Subcutaneous abdominal adipose tissue (tissue), 5 donors: ENCODE data around the gene SMCR8.
"Not testable (repeated sequence)": the region's sequence is repeated elsewhere in the genome, so short reads cannot be mapped to it uniquely, and the experiment has no call there.

ENCODE experiments used
- H3K27ac ChIP-seq: one replicate; pipeline ENCODE4 v1.7.0; 2013; ENCODE audit warnings: low read depth, mild to moderate bottlenecking, inconsistent platforms, low read length, moderate library complexity
- H3K27me3 ChIP-seq, 5 donors: one replicate each; pipeline ENCODE4 v1.7.0; 2013; ENCODE audit warnings: low read length in 5 of 5, inconsistent platforms in 1 of 5; ENCODE audit not compliant: control insufficient read depth in 5 of 5, insufficient read depth in 4 of 5
- H3K36me3 ChIP-seq, 5 donors: one replicate each; pipeline ENCODE4 v1.7.0; 2013; ENCODE audit warnings: low read length in 5 of 5; ENCODE audit not compliant: control insufficient read depth in 5 of 5, insufficient read depth in 5 of 5
- H3K4me1 ChIP-seq, 5 donors: one replicate each; pipeline ENCODE4 v1.7.0; 2013; ENCODE audit warnings: low read length in 5 of 5, mild to moderate bottlenecking in 3 of 5, moderate library complexity in 1 of 5; ENCODE audit not compliant: control insufficient read depth in 5 of 5, insufficient read depth in 5 of 5
- H3K4me3 ChIP-seq, 5 donors: one replicate each; pipeline ENCODE4 v1.7.0; 2013; ENCODE audit warnings: low read length in 5 of 5, low read depth in 1 of 5
- H3K9ac ChIP-seq, 5 donors: one replicate each; pipeline ENCODE4 v1.7.0; 2013; ENCODE audit warnings: low read length in 5 of 5, mild to moderate bottlenecking in 4 of 5, moderate library complexity in 3 of 5
- H3K9me3 ChIP-seq, 5 donors: one replicate each; pipeline ENCODE4 v1.7.0; 2013; ENCODE audit warnings: low read length in 5 of 5; ENCODE audit not compliant: control insufficient read depth in 5 of 5
- donor health status: healthy.
- donor health status: healthy.
- donor health status: healthy.
- donor health status: healthy.
- donor health status: healthy.

Gene SMCR8

DNA sequence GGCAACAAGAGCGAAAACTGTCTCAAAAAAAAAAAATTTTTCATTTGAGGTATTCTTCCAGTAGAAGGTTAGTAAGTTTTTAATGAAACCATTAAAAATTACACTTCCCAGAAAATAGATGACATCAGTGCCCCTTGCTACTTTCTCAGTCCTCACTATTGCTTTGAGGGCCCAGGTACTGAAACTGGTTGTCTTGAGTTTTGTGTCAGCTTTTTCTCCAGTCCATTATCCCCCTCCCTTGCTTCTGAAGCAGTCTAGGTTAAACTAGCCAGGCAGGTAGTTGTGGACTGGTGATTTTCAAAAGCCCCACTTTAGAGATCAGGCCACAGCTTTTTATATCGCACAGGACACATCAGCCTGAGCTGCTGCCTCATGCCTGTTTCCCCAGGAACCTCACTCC lies 10.9 kb downstream of the SMCR8 start:
- Histone ChIP-seq H3K4me3 (no peak overlapping the region), H3K36me3 (peaks cover 0 to 91% (median 79%) of the 10 kb centered on the region in 5 donors), H3K9me3 (no peaks in the 10 kb centered on the region), H3K27ac (no peak overlapping the region), H3K9ac (no peak overlapping the region), H3K4me1 (peaks cover 0 to 5% (median 2%) of the 10 kb centered on the region in 5 donors), H3K27me3 (no peaks in the 10 kb centered on the region)

DNA sequence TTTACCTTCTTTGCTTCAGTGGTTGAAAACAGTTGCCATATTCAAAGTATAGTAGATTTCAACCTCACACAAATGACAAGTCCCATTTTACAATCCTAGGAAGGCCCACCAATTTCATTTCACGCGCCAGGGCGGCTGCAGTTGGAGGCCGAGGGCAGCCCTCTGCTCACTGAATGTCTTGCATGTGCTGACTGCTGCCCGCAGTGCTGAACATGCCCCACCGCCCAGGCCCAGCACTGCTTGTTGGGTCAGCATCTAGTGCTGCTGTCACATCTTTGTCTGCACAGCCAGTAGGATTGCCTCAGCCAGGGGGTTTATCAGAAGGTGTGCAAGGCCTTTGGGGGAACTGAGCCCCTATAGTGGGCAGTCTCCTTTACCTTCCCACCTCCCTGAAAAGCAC lies 11.5 kb downstream of the SMCR8 start:
- no peak overlapping the region for H3K27ac ChIP-seq
- H3K36me3 ChIP-seq = peaks cover 0 to 91% (median 82%) of the 10 kb centered on the region in 5 donors
- H3K4me3 ChIP-seq = no peak overlapping the region
- H3K9ac ChIP-seq = no peak overlapping the region
- H3K4me1 ChIP-seq = peaks cover 0 to 3% (median 0%) of the 10 kb centered on the region in 5 donors
- no peaks in the 10 kb centered on the region for H3K9me3 ChIP-seq
- no peaks in the 10 kb centered on the region for H3K27me3 ChIP-seq

DNA sequence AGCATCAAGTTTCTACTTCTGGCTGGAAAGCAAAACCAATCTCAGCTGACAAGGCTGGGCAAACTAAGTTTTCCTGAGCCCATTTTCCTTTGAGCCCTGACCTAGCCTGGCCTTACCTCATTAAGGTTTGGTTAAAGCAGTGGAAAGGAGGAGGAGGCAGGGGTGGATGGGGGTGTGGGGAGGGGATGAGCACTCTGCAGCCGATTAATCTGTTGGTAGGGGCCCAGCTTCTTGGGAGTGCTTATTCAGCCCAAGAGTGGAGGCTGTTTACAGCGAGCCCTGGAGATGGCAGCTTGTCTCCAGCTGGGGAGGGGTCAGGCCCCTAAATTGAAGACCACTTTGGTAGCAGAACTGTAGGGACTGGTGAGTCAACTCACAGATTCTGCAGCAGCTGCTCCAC lies 12.0 kb downstream of the SMCR8 start:
- no peaks in the 10 kb centered on the region for H3K27me3 ChIP-seq
- no peaks in the 10 kb centered on the region for H3K9me3 ChIP-seq
- H3K27ac ChIP-seq = no peak overlapping the region
- H3K36me3 ChIP-seq = peaks cover 0 to 95% (median 88%) of the 10 kb centered on the region in 5 donors
- peaks cover 0 to 3% (median 0%) of the 10 kb centered on the region in 5 donors for H3K4me1 ChIP-seq
- H3K9ac ChIP-seq = no peak overlapping the region
- no peak overlapping the region for H3K4me3 ChIP-seq

DNA sequence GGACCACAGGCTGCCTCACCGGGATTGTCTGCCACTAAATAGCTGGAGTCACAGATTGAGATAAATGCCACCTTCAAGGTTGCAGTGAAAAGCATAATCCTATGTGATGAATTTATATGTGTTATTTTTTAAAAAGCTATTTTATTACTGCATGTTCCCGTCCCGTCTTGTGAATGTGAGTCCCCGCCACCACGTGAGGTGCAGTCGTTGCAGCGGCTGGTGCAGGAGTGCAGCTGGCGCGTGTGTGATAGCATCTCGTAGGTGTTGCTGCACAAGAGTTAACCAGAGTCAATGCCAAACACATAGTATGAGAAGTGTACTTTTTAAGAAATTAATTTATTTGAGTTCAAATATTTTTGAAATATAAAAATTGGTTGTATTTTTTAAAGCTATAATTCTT lies 12.5 kb downstream of the SMCR8 start:
- H3K4me3 ChIP-seq = no peak overlapping the region
- no peaks in the 10 kb centered on the region for H3K9me3 ChIP-seq
- no peaks in the 10 kb centered on the region for H3K27me3 ChIP-seq
- H3K27ac ChIP-seq = no peak overlapping the region
- H3K4me1 ChIP-seq = peaks cover 0 to 3% (median 0%) of the 10 kb centered on the region in 5 donors
- H3K9ac ChIP-seq = no peak overlapping the region
- peaks cover 0 to 95% (median 89%) of the 10 kb centered on the region in 5 donors for H3K36me3 ChIP-seq

DNA sequence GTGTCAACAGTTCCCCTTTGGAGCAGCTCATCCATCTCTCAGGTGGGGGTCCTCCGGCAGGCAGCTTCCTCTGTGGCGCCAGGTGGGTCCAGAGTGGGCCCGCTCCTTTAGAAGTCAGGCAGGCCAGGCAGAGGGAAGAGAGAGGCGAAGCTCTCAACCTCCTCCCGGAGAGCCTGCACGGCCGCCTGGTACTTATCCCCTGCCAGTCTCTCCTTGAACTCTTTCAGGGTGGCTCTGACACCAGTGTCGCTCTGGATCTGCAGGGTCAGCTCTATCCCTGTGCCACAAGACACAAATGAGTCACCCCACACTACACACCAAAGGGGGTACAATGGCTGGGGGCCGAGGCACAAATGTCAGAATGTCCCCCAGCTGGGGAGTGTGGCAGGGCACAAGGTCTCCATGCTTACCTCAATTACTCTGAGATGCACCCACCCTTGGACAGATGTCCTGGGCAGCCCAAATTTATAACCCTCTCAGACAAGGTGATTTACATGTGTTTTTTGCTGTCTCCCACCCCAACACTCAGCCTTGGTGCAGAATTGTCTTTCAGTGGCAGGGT lies 13.6 kb downstream of the SMCR8 start:
- H3K27ac ChIP-seq = no peak overlapping the region
- H3K4me1 ChIP-seq = peaks cover 0 to 3% (median 0%) of the 10 kb centered on the region in 5 donors
- H3K4me3 ChIP-seq = no peak overlapping the region
- no peak overlapping the region for H3K9ac ChIP-seq
- H3K27me3 ChIP-seq = no peaks in the 10 kb centered on the region
- peaks cover 0 to 89% (median 84%) of the 10 kb centered on the region in 5 donors for H3K36me3 ChIP-seq
- H3K9me3 ChIP-seq = no peaks in the 10 kb centered on the region

- no peak overlapping the region for H3K9ac ChIP-seq
- H3K9me3 ChIP-seq = no peaks in the 10 kb centered on the region
- no peaks in the 10 kb centered on the region for H3K27me3 ChIP-seq
- no peak overlapping the region for H3K27ac ChIP-seq
- H3K4me1 ChIP-seq = no peaks in the 10 kb centered on the region
- no peak overlapping the region for H3K4me3 ChIP-seq
- peaks cover 0 to 92% (median 81%) of the 10 kb centered on the region in 5 donors for H3K36me3 ChIP-seq
These were observed 16.8 kb downstream of the SMCR8 start for GRCh38 chr17:18331879-18332278.

DNA sequence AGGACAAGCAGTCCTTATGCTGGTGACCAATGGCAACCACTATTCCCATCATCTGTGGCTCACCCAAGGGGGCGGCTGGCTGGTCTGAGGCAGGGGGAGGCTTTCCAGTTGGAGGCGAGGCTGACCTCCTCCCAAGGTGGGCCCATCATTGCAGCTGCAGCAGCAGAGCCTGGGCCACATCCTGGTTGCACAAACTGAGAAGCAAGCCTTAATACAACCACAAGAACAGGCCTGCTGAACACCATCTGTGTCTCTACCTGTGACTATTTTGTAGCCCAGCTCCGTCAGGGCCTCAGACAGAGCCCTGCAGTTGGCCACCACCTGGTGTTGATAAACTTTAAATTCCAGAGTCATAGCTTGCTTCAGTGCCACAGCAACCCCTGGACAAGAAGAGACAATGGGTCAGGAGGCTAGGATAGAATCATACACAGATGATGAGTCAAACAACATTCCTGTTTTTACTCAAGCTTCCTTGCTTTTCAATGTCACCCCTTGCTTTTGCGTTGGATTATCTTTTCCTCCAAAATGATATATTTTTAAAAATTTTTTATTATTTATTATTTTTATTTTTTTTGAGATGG lies 17.9 kb downstream of the SMCR8 start:
- Histone ChIP-seq H3K27ac (no peak overlapping the region), H3K4me3 (no peak overlapping the region), H3K27me3 (no peaks in the 10 kb centered on the region), H3K36me3 (peaks cover 0 to 87% (median 78%) of the 10 kb centered on the region in 5 donors), H3K9me3 (no peaks in the 10 kb centered on the region), H3K9ac (no peak overlapping the region), H3K4me1 (no peaks in the 10 kb centered on the region)

DNA sequence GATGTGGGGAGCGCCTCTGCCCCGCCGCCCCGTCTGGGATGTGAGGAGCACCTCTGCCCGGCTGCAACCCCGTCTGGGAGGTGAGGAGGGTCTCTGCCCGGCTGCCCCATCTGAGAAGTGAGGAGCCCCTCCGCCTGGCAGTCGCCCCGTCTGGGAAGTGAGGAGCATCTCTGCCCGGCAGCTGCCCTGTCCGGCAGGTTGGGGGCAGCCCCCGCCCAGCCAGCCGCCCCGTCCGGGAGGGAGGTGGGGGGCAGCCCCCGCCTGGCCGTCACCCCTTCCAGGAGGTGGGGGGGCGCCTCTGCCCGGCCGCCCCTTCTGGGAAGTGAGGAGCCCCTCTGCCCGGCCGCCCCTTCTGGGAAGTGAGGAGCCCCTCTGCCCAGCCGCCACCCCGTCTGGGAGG lies 23.1 kb downstream of the SMCR8 start:
- H3K36me3 ChIP-seq = peaks cover 5 to 72% (median 66%) of the 10 kb centered on the region in 5 donors
- H3K4me3 ChIP-seq, H3K27me3 ChIP-seq, H3K9me3 ChIP-seq, H3K27ac ChIP-seq, H3K4me1 ChIP-seq, H3K9ac ChIP-seq: not testable (repeated sequence)

GRCh38 chr17:18339933-18340332 lies 24.8 kb downstream of the SMCR8 start:
- no peak overlapping the region for H3K4me3 ChIP-seq
- H3K4me1 ChIP-seq = no peaks in the 10 kb centered on the region
- no peak overlapping the region for H3K27ac ChIP-seq
- no peaks in the 10 kb centered on the region for H3K9me3 ChIP-seq
- no peaks in the 10 kb centered on the region for H3K27me3 ChIP-seq
- H3K36me3 ChIP-seq = peaks cover 7 to 71% (median 66%) of the 10 kb centered on the region in 5 donors
- H3K9ac ChIP-seq = no peak overlapping the region

- no peaks in the 10 kb centered on the region for H3K9me3 ChIP-seq
- no peak overlapping the region for H3K4me3 ChIP-seq
- peaks cover 13 to 87% (median 81%) of the 10 kb centered on the region in 5 donors for H3K36me3 ChIP-seq
- H3K27ac ChIP-seq = no peak overlapping the region
- no peak overlapping the region for H3K9ac ChIP-seq
- no peaks in the 10 kb centered on the region for H3K27me3 ChIP-seq
- no peaks in the 10 kb centered on the region for H3K4me1 ChIP-seq
These were observed 28.9 kb downstream of the SMCR8 start for GRCh38 chr17:18344021-18344420.
